ENCODE measurements around the gene DMBT1.
"Not testable (repeated sequence)": the region's sequence is repeated elsewhere in the genome, so short reads cannot be mapped to it uniquely, and the experiment has no call there.

The DMBT1 gene

DNA sequence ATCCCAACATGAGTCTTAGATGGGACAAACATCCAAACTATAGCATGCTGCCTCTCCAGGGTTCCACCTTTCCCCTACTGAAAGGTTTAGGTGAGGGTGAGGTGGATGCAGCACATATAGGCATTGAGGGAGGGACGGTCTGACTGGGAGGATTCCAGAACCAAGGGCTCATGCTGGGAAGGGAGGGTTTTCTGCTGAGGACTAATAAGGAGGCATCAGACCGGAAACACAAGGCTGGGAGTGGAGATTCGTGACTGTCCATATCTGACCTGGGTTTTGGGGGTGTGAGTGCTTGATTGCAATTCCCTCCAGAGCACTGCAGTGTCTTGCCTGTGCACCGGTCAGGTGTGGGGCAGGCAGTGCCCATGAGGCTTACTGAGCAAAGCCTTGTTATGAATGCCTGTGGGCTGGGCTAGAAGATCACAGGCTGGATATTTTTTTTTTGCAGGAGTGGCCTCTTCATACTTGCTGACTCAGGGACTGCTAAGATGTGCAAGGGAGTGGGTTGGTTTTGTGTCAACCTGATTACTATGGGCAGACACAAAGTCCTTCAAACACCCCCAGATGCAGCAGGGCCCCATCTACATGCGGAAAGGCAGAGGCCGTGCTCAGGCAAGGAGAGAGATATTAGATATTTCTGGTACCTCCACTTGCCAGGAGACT is 26.7 kb downstream of the DMBT1 start:
- no peak for DNase-seq

DNA sequence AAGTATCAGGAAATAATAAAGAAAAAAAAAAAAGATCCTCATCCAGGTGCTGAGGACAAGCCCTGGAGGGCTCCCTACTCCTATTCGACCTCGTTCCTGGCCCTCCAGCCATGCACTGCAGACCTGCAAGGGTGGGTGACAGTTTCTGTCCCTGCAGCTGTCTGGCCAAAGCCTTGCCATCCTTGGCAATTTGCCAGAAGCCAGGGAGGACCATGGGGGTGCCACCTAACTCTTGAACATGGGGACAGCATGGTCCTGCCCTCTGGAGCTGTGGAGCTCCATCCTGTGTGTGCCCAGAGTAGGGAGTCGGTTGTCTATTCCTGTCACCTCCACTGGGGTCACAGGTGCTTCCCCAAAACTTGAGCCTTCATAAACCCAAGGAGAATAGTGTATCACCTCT is 27.8 kb downstream of the DMBT1 start:
- no peak for DNase-seq

DNA sequence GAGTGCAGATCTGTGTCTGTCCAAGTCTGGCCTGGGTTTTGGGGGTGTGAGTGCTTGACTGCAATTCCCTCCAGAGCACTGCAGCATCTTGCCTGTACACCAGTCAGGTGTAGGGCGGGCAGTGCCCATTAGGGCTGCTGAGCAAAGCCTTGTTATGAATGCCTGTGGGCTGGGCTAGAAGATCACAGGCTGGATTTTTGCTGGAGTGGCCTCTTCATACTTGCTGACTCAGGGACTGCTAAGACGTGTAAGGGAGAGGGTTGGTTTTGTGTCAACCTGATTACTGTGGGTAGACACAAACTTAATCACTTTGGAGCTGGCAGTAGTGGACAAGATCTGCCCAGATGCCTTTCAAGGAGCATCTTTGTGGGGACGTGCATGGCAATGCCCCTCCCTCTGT is 29.6 kb downstream of the DMBT1 start:
- DNase-seq, result no peak

DNA sequence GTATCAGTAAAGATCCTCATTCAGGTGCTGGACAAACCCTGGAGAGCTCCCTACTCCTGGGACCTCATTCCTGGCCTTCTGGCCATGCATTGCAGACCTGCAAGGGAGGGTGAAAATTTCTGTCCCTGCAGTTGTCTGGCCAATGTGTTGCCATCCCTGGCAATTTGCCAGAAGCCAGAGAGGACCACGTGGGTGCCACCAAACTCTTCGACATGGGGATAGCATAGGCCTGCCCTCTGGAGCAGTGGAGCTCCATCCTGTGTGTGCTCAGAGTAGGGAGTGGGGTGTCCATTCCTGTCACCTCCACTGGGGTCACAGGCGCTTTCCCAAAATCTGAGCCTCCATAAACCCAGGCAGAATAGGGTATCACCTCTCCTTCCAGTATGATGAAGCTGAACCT is 31.2 kb downstream of the DMBT1 start:
- no peak for DNase-seq

DNA sequence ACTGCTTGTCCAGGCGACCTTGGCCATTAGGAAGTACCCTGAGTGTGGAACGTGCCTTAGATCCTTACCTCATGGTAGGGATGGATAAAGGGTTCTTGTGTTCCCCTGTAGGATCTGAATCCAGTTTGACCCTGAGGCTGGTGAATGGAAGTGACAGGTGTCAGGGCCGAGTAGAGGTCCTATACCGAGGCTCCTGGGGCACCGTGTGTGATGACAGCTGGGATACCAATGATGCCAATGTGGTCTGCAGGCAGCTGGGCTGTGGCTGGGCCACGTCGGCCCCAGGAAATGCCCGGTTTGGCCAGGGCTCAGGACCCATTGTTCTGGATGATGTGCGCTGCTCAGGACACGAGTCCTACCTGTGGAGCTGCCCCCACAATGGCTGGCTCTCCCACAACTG is 31.6 kb downstream of the DMBT1 start:
- DNase-seq, result no peak

DNA sequence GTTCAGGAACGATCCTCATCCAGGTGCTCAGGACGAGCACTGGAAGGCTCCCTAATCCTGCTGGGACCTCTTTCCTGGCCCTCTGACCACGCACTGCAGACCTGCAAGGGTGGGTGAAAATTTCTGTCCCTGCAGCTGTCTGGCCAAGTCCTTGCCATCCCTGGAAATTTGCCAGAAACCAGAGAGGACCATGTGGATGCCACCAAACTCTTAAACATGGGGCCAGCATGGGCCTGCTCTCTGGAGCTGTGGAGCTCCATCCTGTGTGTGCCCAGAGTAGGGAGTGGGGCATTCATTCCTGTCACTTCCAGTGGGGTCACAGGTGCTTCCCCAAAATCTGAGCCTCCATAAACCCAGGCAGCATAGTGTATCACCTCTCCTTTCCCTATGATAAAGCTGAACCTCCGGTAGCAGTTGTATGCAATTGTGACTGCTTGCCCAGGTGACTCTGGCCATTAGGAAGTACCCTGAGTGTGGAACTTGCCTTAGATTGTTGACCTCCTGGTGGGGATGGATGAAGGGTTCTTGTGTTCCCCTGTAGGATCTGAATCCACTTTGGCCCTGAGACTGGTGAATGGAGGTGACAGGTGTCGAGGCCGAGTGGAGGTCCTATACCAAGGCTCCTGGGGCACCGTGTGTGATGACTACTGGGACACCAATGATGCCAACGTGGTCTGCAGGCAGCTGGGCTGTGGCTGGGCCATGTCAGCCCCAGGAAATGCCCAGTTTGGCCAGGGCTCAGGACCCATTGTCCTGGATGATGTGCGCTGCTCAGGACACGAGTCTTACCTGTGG is 57.1 kb downstream of the DMBT1 start:
- DNase-seq, result no peak

DNA sequence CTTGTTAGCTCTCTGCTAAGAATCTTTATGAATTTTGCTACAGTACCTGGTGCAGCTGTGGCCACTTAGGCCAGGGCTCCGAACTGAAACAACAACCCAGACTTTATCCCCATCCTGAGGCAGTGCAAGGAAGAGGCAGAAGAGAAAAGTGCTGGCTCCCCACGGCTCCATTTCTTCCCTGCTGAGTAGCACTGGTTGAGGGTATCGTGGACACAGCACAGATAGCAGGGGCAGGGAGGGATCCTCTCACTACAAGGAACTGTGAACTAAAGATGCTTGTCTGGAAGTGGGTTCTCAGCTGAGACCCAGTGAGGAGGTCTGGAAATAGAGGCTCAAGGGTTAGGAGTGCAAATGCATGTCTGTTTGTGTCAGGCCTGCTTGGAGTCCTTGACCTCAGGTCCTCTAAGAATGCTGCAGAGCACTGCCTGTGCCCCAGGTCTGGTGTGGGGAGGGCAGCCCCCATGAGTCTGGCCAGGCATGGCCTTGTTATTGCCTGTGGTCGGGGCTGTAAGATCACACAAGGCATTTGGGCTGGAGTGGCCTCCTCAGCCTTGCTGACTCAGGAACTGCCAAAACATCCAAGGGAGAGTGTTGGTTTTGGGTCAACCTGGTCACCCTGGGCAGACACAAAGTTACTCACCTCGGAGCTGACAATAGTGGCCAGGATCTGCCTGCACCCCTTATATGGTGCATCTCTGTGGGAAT is 58.1 kb downstream of the DMBT1 start:
- no peak for DNase-seq

DNA sequence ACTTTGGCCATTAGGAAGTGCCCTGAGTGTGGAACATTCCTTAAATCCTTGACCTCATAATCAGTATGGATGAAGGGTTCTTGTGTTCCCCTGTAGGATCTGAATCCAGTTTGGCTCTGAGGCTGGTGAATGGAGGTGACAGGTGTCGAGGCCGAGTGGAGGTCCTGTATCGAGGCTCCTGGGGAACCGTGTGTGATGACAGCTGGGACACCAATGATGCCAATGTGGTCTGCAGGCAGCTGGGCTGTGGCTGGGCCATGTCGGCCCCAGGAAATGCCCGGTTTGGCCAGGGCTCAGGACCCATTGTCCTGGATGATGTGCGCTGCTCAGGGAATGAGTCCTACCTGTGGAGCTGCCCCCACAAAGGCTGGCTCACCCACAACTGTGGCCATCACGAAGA is 60.4 kb downstream of the DMBT1 start:
- not testable (repeated sequence) for DNase-seq

DNA sequence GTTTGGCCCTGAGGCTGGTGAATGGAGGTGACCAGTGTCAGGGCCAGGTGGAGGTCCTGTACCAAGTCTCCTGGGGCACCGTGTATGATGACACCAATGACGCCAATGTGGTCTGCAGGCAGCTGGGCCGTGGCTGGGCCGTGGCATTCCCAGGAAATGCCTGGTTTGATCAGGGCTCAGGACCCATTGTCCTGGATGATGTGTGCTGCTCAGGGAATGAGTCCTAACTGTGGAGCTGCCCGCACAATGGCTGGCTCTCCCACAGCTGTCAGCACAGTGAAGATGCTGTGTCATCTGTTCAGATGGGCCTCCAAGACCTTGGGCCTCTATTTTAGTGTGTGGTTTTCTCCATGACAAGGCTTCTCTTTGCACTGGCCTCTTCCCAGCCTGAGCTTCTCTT is 64.0 kb downstream of the DMBT1 start:
- no peak for DNase-seq

DNA sequence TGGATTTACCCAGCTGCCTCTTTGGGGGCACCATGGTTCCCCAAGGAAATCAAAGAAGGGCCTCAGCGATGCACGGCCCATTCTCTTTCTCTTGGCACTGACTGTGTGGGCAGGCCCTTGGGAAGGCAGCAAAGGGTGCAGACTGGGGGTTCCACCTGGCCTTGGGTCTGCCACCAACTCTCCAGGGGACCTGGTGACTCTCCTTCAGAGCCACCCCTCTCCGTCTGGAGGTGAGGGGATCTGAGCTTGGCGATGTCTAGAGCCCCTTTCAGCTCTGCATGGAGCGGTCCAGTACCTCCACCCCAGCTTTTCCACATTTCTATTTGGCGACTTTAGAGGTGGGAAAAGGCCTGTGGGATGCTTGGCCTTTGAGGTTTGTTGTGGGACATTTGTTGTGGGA is 70.0 kb downstream of the DMBT1 start:
- no peak for DNase-seq

DNA sequence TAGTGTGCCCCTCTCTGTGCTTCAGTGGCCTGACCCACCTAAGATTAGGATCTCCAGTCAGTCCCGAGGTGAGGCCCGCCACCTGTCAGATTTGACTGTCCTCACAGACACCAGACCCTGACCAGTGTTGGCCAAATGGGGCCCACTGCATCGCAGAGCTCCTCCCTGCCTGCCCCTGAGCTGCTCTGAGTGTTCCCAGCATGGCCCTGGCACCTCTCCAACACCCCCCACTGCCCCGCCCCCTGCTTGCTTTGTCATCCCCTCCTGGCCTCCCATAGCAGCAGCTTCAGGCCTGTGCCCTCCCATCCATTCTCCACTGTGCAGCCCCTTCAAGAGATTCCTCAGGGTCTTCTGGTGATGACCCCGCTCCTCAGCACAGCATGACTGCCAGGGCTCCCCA is 71.5 kb downstream of the DMBT1 start:
- no peak for DNase-seq

DNA sequence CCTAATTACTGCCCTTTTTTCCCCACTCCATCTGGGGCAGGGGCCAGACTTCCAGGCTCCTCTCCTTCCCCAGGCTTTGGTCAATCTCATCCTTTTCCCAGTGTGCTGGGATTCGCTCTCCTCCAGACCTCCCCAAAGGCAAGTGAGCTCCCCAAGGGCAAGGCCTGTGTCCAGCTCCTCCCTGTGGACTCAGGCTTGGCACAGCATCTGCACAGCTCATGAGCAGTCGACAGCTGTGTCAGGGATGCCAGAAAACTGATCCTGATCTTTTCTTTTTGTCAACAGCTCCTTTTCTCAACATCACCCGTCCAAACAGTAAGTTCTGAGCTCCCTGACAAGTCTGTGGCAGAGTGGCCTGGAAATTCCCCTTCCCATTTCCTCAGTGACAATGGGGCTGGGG is 72.0 kb downstream of the DMBT1 start:
- no peak for DNase-seq

DNA sequence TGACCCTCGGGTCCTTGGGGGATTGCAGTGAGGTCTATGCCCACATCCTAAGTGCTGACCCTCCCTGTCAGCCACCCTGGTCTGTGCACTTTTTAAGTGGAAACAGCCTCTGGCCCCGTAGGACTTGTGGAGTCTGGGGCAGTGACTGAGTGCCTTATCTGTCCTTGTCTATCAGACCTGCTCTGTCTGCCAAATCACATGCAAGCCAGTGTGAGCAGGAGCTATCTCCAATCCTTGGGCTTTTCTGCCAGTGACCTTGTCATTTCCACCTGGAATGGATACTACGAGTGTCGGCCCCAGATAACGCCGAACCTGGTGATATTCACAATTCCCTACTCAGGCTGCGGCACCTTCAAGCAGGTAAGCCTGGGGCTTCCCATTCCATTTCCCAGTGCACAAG is 76.4 kb downstream of the DMBT1 start:
- DNase-seq, result no peak

DNA sequence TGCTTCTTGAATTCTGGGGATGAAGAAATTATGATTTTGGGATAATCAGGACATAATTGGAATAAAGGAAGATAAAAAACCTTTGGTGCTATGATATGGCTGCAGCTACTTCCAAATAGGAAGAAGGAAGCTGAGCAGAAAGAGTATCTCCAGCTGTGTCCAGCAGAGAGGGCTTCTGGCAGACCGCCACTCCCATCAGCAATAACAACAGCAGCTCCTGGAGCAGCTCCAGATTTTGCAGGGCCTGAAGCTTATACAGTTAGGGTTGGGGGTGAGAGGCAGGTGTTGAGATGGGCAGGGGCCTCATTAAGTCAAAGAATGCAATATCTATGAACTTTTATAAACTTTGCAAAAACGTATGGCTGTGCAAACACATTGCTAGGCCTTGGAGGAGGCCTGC is 76.8 kb downstream of the DMBT1 start:
- DNase-seq, result no peak

DNA sequence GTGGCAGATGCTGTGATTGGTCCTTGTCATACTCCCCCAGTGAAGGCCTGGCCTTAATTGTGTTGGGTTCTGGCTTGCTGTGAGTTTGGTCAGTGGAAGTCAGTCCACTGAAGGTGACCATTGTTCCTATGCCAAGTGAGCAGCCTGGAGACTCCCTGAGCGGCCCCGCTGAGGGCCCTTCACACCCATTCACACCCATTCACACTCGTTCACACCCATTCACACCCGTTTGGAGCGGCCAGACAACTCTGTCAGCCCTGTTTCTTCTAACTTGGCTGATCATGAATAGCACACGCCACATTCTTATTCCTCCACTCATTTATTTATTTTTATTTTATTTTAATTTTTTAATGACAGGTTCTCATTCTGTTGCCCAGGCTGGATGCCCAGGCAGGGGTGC is 77.6 kb downstream of the DMBT1 start:
- DNase-seq, result no peak

DNA sequence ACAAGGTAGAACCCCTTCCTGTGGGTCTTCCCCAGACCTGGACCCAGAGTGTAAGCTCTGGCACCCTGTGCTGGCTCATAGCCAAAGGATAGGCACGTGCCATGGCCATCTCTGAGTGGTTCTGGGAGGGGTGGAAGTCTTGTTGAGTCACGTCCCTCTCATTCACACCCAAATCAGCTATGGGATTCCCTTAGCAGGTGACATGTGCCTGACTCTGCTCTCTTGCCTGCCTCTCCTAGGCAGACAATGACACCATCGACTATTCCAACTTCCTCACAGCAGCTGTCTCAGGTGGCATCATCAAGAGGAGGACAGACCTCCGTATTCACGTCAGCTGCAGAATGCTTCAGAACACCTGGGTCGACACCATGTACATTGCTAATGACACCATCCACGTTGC is 79.2 kb downstream of the DMBT1 start:
- no peak for DNase-seq

DNA sequence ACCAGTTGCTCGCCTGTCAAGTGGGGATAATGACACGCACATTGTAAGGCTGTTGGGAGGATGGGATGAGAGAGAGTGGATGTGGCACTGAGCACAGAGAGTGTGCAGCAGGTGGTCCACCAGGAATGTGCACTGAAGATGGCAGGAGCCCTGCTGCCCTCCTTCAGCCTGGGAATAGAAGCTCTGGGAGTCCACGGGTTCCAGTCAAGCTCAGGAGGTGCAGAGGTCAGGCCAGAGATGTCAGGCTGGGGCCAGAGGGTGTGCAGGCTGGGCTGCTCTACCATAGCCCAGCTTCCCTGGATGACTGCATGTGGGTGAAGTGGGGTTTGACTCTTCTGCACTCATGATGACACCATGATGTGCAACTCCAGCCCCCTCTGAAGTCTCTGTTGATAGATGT is 80.4 kb downstream of the DMBT1 start:
- no peak for DNase-seq

DNA sequence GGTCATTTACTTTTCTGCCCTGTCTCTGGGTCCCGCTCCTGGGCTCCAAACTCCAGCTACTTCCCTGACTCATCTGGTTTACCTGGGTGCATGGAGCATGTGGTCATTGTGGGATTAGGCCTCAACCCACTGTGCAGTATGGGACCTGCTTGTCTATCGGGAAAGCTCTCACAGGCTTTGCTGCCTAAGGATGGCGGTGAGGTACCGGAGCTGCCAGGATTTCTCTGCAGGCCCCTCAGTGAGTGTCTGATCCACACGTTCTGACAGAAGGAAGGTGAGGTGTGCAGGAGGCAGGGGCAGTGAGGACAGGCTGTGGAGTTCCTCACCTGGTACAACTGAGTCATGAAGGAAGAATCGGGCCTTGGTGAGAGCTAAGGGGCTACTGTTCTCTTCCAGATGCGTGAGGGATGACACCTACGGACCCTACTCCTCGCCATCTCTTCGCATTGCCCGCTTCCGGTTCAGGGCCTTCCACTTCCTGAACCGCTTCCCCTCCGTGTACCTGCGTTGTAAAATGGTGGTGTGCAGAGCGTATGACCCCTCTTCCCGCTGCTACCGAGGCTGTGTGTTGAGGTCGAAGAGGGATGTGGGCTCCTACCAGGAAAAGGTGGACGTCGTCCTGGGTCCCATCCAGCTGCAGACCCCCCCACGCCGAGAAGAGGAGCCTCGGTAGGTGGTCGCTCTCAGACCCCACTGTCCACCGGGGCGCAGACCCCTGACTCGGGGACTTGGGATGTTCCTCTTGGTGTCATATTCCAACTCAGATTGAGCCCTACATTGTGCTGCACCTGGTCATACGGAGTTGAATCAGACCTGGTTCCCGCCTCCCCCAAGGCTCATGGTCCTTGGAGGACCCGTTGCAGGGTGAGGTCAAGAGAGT is 82.4 kb downstream of the DMBT1 start:
- DNase-seq, result no peak

DNA sequence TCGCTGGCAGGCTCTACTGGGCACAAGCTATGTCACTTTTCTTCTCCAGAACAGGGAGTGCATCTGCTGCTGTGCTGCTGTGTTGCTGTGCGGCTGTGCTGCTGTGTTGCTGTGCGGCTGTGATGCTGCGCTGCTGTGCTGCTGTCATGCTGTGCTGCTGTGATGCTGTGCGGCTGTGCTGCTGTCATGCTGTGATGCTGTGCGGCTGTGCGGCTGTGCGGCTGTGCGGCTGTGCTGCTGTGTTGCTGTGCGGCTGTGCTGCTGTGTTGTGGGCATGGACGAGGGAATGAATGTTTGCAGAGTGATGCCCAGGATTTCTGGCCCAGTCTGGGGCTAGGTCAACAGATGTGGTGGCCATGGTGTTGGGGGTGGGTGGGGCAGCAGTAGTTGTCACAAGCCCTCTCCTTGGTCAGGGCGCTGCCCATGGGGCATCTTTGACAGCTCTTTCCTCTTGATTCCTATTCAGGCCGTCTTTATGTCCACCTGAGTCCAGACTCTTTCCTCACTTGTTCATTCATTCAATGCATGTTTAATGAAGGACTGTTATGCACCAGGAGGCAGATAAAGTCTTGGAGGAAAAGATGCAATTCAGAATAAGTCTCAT is 83.5 kb downstream of the DMBT1 start:
- DNase-seq, result no peak

DNA sequence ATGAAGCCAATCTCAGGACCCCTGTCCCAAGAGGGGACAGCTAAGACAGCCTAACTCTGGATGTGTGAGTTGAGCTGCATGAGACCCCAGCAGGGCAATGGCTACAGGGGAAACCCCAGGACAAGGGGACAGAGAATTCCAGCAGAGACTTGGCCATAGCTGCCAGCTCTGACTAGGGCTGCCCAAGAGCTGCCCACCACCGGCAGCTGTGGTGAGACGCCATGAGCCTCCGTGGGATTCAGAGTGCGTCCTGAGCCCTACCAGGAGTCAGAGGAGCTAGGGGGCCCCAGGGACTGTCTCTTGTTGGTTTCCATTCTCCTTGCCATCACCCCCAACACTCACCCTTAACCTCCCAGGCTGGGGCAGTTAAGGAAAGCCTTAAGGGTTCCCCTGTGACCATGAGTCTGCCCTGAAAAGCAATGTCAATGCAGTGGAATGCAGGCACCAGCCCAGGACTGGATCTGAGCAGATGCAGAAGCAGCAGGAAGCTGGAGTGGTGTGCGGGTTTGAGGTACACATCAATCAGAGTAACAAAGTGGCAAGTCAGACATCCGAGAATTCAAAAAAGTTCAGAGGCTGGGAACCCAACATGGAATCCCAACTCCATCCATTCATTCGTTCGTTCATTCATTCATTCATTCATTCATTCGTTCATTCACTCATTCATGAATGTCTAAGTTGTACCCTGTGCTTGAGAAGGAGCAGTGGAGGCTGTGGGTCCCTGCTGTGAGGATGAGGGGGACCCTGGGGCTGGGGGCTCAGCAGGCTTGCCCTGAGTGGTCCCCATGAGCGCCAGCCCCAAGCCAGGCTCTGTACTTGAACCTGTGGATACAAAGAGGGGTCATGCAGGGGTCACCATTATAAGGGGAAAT is 86.2 kb downstream of the DMBT1 start:
- DNase-seq, result no peak

DNA sequence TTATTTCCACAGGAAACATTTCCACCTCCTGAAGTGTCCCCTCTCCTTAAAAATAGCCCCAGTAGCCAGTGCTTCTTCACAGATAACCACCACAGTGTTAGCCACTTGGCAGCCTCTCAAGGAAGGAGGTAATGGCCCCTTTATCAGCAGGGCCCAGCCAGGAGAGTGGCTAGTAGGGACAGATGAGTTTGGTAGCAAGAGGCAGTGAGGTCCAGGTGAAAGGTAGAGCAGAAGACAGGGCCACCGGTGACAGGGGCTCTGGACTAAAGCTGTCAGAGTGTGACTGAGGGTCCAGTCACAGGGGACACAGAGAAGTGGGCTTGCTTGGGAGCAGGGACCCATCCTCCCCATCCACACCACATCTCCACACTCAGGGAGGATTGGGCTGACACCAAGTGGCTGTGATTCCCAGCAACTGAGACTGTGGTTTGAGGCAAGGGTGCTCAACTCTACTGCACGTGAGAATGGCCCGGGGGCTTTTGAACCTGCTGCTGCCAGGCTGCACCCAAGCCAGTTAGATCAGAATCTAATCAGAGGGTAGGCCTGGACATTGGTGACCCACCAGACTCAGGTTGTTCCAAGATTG is 86.9 kb downstream of the DMBT1 start:
- DNase-seq, result no peak
